Left forelimb (tissue), 1 donor: ENCODE data around the gene KRTCAP2.
"Not testable (repeated sequence)": the region's sequence is repeated elsewhere in the genome, so short reads cannot be mapped to it uniquely, and the experiment has no call there.

Source experiments
- DNase-seq: peaks from one replicate; pipeline ENCODE4 v3.0.0-alpha.2; 2018; ENCODE audit warnings: low spot score

The KRTCAP2 gene

DNA sequence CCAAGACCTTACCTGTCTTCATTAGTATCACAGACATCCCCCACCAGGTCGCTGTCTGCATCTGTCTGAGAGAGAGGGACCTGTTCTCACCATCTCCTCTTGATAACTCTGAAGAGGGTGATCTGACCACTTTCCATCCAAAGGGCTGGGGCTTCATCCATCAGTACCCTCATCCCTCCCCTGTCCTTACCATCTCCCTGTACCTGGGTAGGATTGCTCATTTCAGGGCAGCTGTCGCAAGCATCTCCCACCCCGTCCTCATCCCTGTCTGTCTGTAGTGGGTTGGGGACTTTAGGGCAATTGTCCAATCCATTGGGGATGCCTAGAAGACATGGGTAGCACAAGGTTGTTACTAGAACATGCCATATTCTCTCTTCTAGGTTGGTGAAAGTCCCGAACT is 26.7 kb upstream of the KRTCAP2 start:
- no peak for DNase-seq

DNA sequence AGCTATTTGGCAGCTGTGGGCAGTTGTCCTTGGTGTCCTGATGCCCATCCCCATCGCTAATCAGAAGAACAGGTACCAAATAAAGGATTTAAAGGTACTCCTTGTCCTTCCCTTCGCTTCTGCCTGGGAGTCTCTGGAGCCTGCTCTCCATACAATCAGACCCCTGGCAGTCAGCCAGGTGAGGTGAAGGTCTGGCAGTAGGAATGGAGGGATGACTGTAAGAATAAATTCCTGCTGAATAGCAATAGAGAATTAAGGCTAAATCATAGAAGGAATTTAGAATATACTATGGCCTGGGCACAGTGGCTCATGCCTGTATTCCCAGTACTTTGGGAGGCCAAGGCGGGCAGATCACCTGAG is 25.4 kb upstream of the KRTCAP2 start:
- no peak for DNase-seq

DNA sequence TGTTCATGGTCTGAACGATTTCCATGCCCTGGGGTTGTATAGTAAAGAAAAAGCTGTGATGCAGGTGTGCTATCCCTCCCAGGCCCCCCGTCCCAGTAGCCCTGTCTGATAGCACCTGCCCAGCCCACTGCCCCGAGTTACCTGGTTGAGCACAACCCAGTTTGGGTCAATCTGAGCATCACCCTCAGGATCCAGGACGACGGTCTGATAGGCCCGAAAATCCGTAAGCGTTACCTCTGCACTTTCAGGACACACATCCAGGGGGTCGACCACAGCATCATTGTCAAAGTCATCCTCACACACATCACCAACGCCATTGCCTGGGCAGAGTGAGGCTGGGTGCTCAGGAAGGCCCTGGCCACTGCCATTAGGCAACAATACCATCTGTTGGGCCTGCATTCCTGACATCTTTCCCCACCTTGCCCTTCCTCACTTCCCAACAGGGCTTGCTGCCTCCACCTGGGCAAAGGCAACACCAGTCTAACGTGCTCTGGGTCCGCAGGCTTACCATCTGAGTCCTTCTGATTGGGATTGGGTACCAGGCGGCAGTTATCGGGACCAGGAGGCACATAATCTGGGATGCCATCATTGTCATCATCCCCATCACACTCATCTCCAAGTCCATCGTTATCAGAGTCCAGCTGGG is 24.9 kb upstream of the KRTCAP2 start:
- no peak for DNase-seq

DNA sequence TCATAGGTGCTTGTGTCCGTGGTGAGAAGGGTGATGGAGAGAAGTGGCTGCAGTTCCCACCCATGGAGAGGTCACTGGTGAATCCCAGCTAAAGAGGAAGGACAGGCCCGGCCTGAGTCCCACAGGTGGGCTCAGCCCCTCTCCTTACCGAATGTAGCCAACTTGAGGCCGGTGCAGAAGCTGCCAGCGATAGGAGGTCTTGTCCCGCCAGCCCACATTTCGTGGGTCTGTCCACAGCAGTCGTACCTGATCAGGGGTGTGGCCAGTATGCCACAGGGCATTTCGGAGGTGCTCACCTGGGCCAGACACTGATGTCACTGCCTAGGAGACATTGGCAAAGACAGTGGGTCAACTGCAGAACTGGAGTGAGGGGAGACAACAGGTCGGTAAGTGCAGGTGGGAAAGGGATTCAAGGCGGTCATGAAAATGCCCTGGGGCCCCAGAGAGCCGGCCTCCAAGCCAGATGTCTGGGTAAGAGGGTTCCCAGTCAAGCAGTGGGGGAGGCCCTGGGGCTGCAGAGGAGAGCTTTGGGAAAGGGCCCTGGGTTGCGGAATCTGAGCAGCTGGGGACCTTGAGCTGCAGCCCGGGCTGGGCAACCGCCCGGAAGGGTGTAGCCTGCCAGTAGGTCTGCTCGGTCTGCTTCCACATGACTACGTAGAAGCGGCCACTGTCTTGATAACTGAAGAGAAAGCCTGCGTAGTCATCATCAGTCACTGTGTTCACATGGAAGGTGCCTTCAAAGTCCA is 24.0 kb upstream of the KRTCAP2 start:
- no peak for DNase-seq

DNA sequence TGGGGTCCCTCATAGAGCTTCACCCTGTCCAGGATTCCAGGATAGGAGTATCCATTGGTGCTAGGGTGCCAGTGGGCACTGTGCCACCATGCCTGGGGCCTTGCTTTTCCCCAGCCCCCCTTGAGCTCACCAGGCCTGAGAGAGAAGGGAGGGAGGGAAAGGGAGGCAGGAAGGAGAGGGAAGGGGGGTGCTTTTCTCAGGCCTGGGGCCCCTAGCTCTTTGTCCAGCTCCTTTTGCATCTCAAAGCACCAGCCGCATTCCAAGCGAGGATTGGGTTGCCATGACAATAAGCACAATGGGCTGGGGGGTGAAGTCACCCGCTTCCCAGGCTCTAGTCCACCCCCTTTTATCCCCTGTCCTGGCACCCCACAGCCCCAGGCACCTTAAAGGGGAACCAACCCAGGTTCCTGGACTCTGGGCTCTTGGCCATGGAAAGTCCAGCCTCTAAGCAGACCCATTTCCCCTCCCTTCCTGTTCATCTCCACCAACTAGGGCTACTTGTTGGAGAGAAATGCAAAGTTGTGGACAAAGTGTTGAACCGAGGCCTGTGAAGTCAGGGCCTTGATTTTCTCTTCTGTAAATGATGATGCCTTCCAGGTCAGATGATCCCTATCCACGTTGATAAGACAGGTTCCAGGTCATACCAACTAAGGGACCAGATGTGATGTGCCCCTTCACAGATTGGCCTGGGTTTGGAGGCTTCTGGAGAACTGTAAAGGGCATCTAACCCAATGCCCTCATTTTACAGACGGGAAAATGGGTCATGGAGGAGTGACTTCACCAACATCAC is 23.2 kb upstream of the KRTCAP2 start:
- DNase-seq: no peak

DNA sequence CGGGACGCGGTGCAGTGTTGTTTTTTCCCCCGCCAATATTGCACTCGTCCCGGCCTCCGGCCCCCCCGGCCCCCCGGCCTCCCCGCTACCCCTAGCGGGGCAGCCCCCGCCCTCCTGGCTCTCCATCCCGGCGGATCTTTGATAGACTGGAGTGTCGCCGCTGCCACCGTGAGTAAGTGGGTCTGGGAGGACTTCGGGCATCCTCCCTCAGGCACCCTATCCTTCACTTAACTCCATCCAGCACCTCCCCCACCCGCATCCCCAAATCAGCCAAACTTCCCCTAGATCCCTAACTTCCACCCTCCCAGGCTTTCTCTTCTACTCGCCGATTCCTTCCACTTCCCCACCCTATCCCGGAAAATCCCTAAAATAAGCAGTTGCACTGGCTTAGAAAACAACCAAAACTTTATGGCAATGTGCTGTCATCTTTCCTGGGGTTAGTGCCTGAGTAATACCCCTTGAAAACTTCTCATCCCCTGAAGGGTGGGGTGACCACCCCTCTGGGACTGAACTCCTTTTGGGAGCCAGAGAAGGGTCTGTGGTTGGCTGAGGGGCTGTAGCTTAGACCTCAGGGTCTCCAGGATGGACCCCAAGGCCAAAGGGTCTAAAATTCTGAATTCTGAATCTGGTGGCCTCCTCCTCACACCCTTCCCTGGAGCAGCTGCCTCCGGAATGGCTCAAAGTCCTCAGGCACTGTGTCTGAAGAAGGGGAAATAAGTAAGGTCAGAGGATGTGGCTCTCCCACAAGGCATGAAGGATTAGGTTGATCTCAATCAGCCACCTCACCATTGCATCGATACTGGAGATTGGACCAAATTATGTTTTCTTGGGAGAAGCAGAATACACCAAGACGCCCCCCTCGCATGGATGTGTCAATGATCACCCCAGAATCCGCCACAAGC is 22.3 kb upstream of the KRTCAP2 start:
- no peak for DNase-seq

DNA sequence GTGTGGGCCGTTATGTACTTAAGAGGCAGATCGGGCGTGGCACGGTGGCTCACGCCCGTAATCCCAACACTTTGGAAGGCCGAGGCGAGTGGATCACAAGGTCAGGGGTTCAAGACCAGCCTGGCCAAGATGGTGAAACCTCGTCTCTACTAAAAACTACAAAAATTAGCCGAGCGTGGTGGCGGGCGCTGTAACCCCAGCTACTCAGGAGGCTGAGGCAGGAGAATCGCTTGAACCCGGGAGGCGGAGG is 20.8 kb upstream of the KRTCAP2 start:
- not testable (repeated sequence) for DNase-seq

DNA sequence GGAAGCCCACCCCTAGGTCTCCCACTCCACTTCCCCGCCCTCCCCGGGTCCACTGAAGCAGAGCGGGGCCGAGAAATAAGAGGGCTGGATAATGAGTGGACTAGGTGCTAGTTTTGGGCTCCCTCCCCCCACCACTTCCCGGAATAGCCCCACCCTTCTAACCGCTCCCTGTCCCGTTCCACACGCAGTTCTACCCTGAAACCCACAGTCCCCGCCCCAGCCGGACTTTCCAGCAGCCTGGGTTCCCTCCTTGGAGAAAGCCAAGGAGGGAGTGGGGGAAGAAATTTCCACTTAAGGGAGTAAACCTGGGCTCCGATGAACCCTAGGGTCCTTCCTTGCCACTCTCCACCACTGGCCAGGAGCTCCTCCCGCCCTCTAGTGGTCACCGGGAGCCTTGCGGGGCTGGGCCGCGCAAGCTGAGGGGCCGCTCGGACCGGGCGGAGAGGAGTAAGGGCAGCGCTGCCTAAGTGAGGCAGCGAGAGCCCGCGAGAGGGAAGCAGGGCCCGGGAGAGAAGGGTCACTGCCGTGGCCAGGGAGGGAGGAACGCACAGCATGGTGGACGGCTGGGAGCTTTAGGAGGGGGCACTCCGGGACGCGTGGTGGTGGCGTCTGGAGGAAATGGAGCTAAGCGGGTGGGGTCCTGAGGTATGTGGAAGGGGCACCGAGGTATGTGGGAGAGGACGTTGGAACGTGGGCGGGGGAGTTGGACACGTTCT is 20.3 kb upstream of the KRTCAP2 start:
- peak; percentile 93 for DNase-seq

DNA sequence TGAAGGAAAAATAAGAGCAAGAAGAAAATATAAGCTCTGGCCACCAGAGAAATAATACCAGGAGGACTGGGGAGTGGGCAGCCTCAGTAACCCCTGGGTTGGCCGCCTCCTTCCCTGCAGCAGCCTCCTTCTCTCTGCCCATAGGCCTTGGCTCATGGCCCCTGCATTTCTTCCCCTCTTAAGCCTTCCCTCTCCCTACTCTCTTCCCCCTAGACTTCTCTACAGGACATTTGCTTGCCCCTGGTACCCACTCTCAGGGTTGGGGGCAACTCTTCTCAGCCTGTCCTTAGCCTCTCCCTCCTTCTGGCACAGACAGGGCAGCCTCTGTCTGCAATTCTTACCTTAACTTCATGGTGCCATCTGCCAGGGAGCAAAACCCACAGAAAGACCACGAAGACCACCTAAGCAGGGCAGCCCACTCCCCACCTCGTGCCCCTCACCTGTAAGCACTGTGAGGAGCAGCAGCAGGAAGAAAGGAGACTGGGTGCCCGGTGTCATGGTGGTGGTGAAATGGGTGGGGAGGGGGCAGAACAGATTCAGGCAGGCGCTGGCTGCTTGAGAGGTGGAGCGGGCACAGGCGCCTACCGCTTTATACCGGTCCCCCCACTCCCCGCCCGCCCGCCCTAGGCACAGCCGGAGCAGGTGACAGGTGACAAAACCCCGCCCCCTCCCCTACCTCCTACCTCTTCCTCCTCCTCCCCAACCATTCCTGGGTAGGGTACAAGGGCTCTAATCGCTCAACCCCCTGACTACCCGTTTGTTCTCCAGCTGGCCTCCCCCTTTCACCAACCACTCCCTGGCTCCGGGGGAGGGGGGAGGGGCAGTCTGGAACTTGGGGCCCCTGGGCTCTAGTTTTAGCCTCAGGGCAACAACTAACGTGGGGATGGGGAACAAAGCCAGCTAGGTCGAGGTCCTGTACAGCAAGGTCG is 19.5 kb upstream of the KRTCAP2 start:
- DNase-seq: no peak

DNA sequence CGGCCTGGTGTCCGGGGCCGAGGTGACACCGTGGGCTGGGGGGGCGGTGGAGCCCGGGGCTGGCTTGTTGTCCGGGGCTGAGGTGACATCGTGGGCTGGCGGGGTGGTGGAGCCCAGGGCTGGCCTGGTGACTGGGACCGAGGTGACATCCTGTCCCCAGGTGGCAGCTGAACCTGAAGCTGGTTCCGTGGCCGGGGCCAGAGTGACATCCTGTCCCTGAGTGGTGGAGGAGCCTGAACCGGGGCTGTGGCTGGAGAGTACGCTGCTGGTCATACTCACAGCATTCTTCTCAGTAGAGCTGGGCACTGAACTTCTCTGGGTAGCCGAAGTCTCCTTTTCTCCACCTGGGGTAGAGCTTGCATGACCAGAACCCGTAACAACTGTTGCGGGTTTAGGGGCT is 18.8 kb upstream of the KRTCAP2 start:
- no peak for DNase-seq

DNA sequence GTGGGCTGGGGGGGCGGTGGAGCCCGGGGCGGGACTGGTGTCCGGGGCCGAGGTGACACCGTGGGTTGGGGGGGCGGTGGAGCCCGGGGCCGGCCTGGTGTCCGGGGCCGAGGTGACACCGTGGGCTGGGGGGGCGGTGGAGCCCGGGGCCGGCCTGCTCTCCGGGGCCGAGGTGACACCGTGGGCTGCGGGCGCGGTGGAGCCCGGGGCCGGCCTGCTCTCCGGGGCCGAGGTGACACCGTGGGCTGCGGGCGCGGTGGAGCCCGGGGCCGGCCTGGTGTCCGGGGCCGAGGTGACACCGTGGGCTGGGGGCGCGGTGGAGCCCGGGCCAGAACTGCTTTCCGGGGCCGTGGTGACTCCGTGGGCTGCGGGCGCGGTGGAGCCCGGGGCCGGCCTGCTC is 16.8 kb upstream of the KRTCAP2 start:
- not testable (repeated sequence) for DNase-seq

DNA sequence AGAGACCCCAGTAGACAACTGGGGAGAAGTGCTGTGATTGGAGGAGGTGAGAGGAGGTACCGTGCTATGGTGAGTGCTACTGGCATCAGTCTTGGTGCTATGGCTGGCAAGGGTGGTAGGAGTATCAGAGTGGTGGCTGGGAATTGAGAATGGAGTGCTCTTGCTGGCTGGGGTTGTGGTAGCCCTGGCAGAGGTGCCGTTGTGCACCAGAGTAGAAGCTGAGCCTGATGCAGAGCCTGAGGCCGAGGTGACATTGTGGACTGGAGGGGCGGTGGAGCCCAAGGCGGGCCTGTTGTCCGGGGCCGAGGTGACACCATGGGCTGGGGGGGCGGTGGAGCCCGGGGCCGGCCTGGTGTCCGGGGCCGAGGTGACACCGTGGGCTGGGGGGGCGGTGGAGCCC is 15.2 kb upstream of the KRTCAP2 start:
- no peak for DNase-seq

DNA sequence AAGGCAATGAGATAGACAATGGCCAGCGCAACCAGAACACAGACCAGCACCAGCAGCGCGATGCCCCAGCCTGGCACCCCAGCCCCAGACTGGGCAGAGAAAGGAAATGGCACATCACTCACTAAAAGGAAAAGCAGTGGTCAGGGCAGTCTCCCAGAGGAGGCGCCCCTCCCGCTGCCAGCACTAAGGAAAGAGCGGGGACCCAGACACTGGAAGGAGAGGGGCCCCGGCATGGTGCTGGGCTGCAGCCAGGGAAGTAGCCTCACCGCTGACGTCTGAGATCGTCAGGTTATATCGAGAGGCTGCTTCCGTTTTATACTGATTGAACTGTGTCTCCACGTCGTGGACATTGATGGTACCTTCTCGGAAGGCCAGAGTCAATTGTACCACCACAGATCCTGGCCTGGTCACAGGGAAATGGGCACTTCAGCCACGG is 14.4 kb upstream of the KRTCAP2 start:
- DNase-seq: no peak

DNA sequence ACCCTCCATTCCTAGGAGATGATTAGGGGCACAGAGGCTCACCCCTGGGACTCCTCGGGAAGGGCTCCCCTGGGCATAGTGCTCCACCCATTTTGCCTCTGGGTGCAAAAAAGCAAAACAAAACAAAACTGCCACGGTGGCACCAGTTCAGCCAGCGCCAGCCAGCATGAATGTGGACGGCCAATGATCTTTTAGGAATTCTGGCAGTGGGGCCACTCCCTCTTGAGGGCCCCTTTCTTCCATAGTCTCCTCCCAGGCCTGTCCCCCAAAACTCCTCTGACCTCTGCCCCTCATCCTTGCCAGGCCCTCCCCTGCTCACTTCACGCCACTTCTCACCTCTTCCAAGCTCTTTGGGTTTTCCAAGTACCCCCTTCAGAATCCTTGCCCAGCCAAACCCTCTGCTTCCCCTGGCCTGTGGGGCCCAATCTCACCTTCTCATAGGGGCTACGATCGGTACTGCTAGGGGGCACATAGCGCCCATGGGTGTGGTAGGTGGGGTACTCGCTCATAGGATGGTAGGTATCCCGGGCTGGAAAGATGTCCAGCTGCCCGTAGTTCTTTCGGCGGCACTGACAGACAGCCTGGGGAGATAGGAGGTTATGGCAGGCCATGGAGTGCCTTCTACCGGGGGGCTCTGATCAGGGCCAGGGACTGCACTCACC is 13.8 kb upstream of the KRTCAP2 start:
- DNase-seq: no peak

DNA sequence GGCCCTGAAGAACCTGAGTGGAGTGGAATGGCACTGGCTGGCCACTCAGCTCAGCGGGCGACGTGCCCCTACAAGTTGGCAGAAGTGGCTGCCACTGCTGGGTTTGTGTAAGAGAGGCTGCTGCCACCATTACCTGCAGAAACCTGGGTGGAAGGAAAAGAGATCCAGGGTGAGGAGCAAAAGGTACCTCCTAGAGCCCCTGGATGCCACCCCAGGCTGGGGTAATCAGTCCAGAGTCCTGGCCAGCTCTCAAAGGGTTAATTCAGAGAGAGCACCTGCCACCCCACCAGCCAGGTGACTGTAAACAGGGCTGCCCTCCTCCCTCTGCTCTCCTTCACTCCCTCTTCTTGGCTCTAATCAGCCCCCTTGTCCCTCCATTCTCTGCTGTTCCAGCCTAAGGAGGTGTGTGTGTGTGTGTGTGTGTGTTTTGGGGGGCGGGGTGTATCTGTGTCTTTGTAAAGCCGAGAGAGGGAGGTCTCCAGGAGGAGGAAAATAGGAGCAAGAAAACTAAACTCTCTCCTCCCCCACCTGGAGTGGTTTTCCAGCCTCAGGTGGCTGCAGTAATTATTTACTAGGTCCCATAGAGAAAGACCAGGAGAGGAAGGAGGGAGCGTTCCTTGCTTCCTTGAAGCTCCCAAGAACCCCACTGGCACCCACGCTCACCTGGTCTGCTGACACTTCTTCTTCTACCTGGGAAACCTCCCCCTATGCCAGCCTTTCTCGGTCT is 13.1 kb upstream of the KRTCAP2 start:
- no peak for DNase-seq

DNA sequence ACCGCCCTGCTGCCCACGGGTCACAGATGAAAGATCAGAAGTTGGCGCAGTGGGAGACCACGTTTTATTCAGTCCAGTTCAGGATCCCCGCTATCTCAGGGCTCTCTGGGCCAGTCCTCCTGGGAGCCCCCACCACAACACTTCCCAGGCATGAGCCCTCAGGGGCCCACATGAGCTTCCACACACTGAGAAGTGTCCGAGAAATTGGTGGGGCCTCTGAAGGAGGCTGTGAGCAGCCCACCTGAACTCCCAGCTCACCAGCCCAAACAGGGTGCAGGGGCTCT is 12.6 kb upstream of the KRTCAP2 start:
- DNase-seq: peak; percentile 49

DNA sequence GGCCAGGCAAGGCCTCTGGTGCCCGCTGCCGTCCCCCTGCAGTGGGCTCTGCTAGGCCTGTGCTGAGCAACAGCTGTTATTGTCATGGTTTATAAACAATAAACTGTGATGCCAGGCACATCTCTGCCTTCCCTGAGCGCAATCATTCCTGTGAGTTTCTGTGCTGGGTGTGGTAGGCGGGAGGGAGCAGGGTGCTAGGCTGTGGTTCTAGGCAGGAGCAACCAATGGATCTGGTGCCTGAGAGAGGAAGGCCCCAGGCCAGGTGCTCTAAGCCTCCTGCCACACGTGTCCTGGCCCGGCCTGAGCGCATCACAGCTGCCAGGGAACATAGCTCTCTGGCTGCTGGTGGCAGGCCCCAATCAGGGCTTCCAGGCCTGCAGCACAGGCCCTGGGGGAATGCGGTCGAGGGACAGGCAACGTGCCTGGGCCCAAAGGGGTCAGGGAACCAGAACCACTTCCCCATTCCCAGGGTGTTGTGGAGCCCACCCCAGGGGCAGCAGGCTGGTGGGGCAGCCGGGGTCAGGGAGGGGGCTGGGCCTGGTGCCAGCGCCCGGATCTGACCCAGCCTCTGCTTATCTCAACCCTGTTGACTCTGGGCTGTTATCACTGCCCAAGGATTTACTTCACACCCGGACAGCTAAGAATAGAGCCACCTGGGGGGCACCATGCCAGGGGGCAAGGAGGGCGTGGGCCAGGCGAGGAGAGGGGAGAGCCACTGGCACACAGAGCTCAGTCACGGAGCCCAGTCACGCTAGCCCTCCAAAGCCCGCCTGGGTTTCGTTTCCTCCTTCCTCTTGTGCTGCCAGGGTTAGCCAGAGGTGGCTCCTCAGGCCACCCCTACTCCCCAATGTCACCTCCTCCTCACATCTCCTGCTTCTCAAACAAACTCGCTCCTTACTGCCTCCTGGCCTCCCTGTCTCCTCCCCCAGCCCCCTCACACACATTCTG is 12.0 kb upstream of the KRTCAP2 start:
- peak; percentile 69 for DNase-seq

DNA sequence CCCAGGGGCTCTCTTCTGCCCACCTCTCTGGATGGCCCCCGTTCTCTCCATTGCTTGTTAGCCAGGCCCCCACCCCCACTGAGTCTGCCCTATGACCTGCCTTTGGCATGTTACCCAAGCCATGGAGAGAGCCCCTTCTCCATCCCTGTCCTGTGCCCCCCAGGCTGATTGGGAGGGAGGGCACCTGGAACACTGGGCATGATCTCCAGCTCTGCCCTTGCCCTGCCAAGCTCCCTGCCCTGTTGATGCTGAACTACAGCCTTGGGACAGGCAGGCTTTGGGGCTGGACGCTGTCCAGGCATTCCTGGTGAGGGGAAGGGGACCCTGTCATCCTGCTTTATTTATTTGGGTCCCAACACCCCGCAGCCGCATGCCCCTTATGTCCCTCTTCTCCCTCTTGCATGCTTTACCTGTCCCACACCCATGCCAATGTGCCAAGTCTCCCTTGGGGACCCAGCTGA is 11.3 kb upstream of the KRTCAP2 start:
- DNase-seq: peak; percentile 64
